ENCODE results near the gene LCN10. TPM values are rescaled to one million over a fixed set of nuclear protein-coding genes. Genes with fewer than 3 reads are reported as not detected.

Gene LCN10
- total RNA-seq, 4 donors from 2014 or later = 0.96 to 33.6 (median 3.3) TPM

DNA sequence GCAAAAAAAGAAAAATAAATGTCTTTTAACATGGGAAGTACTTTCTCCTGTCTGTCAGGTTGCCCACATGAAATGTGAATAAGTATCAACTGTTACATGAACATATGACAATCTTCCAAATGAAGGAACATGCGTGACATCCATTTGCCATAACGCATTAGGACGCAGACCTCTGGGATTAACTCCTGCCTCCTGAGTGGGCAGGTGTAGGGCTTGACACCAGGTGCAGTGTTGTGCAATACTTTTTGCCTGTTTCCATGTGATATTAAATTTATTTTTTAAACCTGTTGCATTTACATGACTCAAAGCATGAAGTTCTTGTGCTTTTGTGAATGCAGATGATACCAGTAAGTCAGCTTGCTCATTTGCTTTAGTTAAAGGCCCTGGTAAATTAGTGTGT is 39.7 kb upstream of the LCN10 start:
- Histone ChIP-seq H3K4me3 (no peak overlapping the region), H3K27ac (no peak overlapping the region), H3K9me3 (no peaks in the 10 kb centered on the region), H3K4me1 (peaks cover 3 to 11% (median 9%) of the 10 kb centered on the region in 4 donors), H3K27me3 (no peaks in the 10 kb centered on the region), H3K36me3 (no peaks in the 10 kb centered on the region)
- in situ Hi-C loops (cut with MboI; ENCODE audit: low pct_ligation_motif_present in 1 of 4, low pct_unique_long_range_greater_than_20kb in 1 of 4, low sequenced_read_pairs in 3 of 4) (loop anchor here (10.0 to 25.0 kb wide), 3 partner anchors 252 to 262 kb away; partner anchors contain the start of genes FUT7 (in 3 of the 4), NPDC1 (in 3 of the 4) and ABCA2 (in 2 of the 4)), intact Hi-C loops (cut with DNase I; ENCODE audit: low total_unique reads) (no loop called here)
- 94 to 100% methylated on average over 3 of the region's 3 CpGs for WGBS, 2 donors (ENCODE audit: low coverage in 1 of 2)
- no peak for DNase-seq
- TF ChIP-seq POLR2A (IDR thresholded peaks at IDR 0.05) (no peak), EP300 (IDR thresholded peaks at IDR 0.05; ENCODE audit: low read depth) (no peak), POLR2AphosphoS5 (IDR thresholded peaks at IDR 0.05) (no peak)
- TF ChIP-seq, protein P1, sequence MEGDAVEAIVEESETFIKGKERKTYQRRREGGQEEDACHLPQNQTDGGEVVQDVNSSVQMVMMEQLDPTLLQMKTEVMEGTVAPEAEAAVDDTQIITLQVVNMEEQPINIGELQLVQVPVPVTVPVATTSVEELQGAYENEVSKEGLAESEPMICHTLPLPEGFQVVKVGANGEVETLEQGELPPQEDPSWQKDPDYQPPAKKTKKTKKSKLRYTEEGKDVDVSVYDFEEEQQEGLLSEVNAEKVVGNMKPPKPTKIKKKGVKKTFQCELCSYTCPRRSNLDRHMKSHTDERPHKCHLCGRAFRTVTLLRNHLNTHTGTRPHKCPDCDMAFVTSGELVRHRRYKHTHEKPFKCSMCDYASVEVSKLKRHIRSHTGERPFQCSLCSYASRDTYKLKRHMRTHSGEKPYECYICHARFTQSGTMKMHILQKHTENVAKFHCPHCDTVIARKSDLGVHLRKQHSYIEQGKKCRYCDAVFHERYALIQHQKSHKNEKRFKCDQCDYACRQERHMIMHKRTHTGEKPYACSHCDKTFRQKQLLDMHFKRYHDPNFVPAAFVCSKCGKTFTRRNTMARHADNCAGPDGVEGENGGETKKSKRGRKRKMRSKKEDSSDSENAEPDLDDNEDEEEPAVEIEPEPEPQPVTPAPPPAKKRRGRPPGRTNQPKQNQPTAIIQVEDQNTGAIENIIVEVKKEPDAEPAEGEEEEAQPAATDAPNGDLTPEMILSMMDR (IDR thresholded peaks at IDR 0.05) = no peak

DNA sequence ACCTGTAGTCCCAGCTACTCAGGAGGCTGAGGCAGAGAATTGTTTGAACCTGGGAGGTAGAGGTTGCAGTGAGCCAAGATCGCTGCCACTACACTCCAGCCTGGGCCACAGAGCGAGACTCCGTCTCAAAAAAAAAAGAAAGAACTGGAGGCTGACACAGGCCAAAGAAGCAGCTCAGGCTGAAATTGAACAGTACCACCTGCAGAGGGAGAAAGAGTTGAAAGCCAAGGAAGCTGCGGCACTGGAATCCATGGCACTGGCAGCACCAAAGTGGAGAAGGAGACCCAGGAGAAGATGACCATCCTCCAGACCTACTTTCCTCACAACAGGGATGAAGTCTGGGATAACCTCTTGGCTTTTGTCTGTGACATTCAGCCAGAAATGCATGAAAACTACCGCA is 37.1 kb upstream of the LCN10 start:
- Histone ChIP-seq H3K27me3 (no peaks in the 10 kb centered on the region), H3K4me3 (no peak overlapping the region), H3K9me3 (no peaks in the 10 kb centered on the region), H3K27ac (no peak overlapping the region), H3K36me3 (no peaks in the 10 kb centered on the region), H3K4me1 (peaks cover 0 to 10% (median 6%) of the 10 kb centered on the region in 4 donors)
- in situ Hi-C loops (cut with MboI; ENCODE audit: low pct_ligation_motif_present in 1 of 4, low pct_unique_long_range_greater_than_20kb in 1 of 4, low sequenced_read_pairs in 3 of 4) (loop anchor here (10.0 to 25.0 kb wide), 3 partner anchors 255 to 265 kb away; partner anchors contain the start of genes FUT7 (in 3 of the 4), NPDC1 (in 3 of the 4) and ABCA2 (in 2 of the 4)), intact Hi-C loops (cut with DNase I; ENCODE audit: low total_unique reads) (no loop called here)
- no peak for DNase-seq
- TF ChIP-seq POLR2A (IDR thresholded peaks at IDR 0.05) = no peak
- TF ChIP-seq, protein P1 (IDR thresholded peaks at IDR 0.05) = no peak
- WGBS, 2 donors (ENCODE audit: low coverage in 1 of 2) = 77 to 80% methylated on average over 1 to 5 of the region's 5 CpGs

DNA sequence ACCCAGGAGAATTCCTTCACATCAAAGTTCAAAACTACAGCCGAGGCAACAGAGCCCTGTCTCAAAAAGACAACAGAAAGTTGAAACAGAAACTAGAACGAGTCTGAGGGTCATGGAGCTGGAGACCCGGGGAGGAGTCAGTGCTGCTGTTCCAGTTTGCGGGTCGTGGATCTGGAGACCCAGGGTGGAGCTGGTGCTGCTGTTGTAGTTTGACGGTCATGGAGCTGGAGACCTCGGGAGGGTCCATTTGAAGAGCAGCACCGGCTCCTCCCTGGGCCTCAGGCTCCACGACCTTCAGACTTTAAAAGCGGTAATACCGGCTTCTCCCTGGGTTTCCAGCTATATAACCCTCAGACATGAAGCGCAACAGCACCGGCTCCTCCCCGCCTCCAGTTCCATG is 34.6 kb upstream of the LCN10 start:
- in situ Hi-C loops (cut with MboI; ENCODE audit: low pct_ligation_motif_present in 1 of 4, low pct_unique_long_range_greater_than_20kb in 1 of 4, low sequenced_read_pairs in 3 of 4) (loop anchor here in 2 of 4 donors (25.0 kb wide), 1 partner anchor 260 kb away; the partner anchor contains the start of genes ABCA2 (in 2 of the 2), FUT7 (in 2 of the 2) and NPDC1 (in 2 of the 2)), intact Hi-C loops (cut with DNase I; ENCODE audit: low total_unique reads) (no loop called here)
- Histone ChIP-seq H3K9me3 (no peaks in the 10 kb centered on the region), H3K36me3 (no peaks in the 10 kb centered on the region), H3K27me3 (no peaks in the 10 kb centered on the region), H3K4me1 (peaks cover 0 to 6% (median 3%) of the 10 kb centered on the region in 4 donors), H3K27ac (peak overlapping the region; percentile 8 to 55 (median 25)), H3K4me3 (no peak overlapping the region)
- 45 to 54% methylated on average over 5 to 14 of the region's 14 CpGs for WGBS, 2 donors (ENCODE audit: low coverage in 1 of 2)
- peak in 1 of 3 donors; percentile 20 for TF ChIP-seq POLR2AphosphoS5 (IDR thresholded peaks at IDR 0.05)
- TF ChIP-seq, protein P1 (IDR thresholded peaks at IDR 0.05) = no peak
- DNase-seq = peak; percentile 74

DNA sequence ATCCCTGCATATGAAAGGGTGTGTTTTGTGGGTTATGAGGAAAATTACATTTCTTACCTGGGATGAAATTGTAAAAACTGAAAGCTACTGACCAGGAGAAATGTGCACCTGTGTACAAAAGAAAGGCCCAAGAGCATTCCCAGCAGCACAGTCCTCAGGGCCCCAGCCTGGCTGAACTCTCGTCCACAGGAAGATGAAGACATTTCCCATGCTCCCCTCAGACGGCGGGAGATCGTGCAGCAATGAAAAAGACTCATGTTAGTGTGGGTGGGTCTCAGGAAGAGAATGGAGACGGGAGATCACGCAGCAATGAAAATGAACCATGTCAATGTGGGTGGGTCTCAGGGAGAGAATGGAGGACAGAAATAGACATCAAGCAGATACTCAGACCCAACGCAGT is 34.2 kb upstream of the LCN10 start:
- in situ Hi-C loops (cut with MboI; ENCODE audit: low pct_ligation_motif_present in 1 of 4, low pct_unique_long_range_greater_than_20kb in 1 of 4, low sequenced_read_pairs in 3 of 4) = loop anchor here in 2 of 4 donors (25.0 kb wide), 1 partner anchor 260 kb away; the partner anchor contains the start of genes ABCA2 (in 2 of the 2), FUT7 (in 2 of the 2) and NPDC1 (in 2 of the 2)
- 0 to 48% methylated on average over 1 to 7 of the region's 7 CpGs for WGBS, 2 donors (ENCODE audit: low coverage in 1 of 2)
- Histone ChIP-seq H3K27ac (peak overlapping the region; percentile 8 to 55 (median 25)), H3K36me3 (no peaks in the 10 kb centered on the region), H3K4me1 (peaks cover 0 to 6% (median 3%) of the 10 kb centered on the region in 4 donors), H3K9me3 (no peaks in the 10 kb centered on the region), H3K27me3 (no peaks in the 10 kb centered on the region), H3K4me3 (no peak overlapping the region)
- no peak for DNase-seq
- TF ChIP-seq POLR2A (IDR thresholded peaks at IDR 0.05) (no peak), POLR2AphosphoS5 (IDR thresholded peaks at IDR 0.05) (no peak), EP300 (IDR thresholded peaks at IDR 0.05; ENCODE audit: low read depth) (no peak)
- TF ChIP-seq, protein P1 (IDR thresholded peaks at IDR 0.05) = no peak
- intact Hi-C loops (cut with DNase I; ENCODE audit: low total_unique reads) = no loop called here

Data from transverse colon (tissue), 4 donors.